SK-N-MC (cell line): ENCODE measurements around the gene ALG12.

ENCODE experiments used
- EZH2 ChIP-seq: fragments of 200-600 bp; sonication (generic); IDR thresholded peaks from one replicate; pipeline ENCODE4 v1.6.1; 2017; ENCODE audit warnings: antibody characterized with exemption
- POLR2AphosphoS5 ChIP-seq: IDR thresholded peaks from 2 replicates; pipeline ENCODE4 v1.6.1; 2012; ENCODE audit warnings: mild to moderate bottlenecking, low read depth, low read length, borderline replicate concordance

GRCh38 chr22:49951986-49952896, 34.0 kb upstream of the ALG12 start:
- TF ChIP-seq EZH2 (no peak), POLR2AphosphoS5 (no peak)
